Heart right ventricle (tissue), 12 donors: ENCODE results near the gene TNRC6B. TPM values are rescaled to one million over a fixed set of nuclear protein-coding genes. Genes with fewer than 3 reads are reported as not detected.

Source experiments
- polyA plus RNA-seq, 2 donors: library from polyadenylated mRNA; stranded (reverse); fragments of 200-250 nt; gene quantifications; one replicate each; pipeline ENCODE4 v1.2.3, GENCODE V29; 2013
- total RNA-seq, 10 donors: library from RNA; stranded (reverse); fragmentation: NEBNext Ultra II Directional in 3 of 10; extraction: Animal tissue kit (Norgen Biotek cat#: 25700) in 3 of 10; gene quantifications; one replicate each; pipeline versions ENCODE4 v1.2.1 to v1.2.4, GENCODE V29; 2021 to 2023
- donor health status: ischemic (EF 13 %, LVEDD 7.1; RV severe dilation, severe dysfunction).
- donor health status: healthy with polysubstance abuse.
- donor health status: DM: no; HTN: yes; CAD: no.
- donor health status: DM: no; HTN: no; CAD: no.
- donor health status: ischemic (EF 25% LVEDD 6.9; RV normal size, moderate dysfunction).
- donor health status: ischemic (EF 25% LVEDD 5.7; RV mildly dilated, moderate dysfunction).
- donor health status: healthy.
- donor health status: nonischemic (EF 11% LVEDD 7.7; RV severe dilation, severe dysfunction).
- donor health status: DM: yes; HTN: yes; CAD: no.
- donor health status: PGD.
- donor health status: ischemic (EF 29% LVEDD 5.4; RV normal size, mild dysfunction).
- donor health status: nonischemic (EF 23%, LVEDD 6.1; RV moderate dilation, normal function).

Gene TNRC6B
- total and polyA plus RNA-seq, 12 donors = 1.7 to 62.5 (median 53.9) TPM

Other genes starting within 250 kb of the TNRC6B start
- gene TMA7B, start 217.5 kb upstream of the TNRC6B start, total RNA-seq = not detected
- not detected for gene TMA7B, start 217.5 kb upstream of the TNRC6B start, polyA plus RNA-seq
- gene FAM83F, start 183.0 kb upstream of the TNRC6B start, total RNA-seq = 1 to 10 TPM; 1.3 to 9.7 (median 3.1) TPM
- 1 to 10 TPM; 1.1 to 1.2 TPM for gene FAM83F, start 183.0 kb upstream of the TNRC6B start, polyA plus RNA-seq
- 10 to 100 TPM; 45.9 to 65.5 (median 53.9) TPM for gene ADSL, start 168.6 kb downstream of the TNRC6B start, total RNA-seq
- 100 to 1,000 TPM in 1 of 2 donors, 10 to 100 TPM in 1; 29.3 to 101 TPM for gene ADSL, start 168.6 kb downstream of the TNRC6B start, polyA plus RNA-seq
- 10 to 100 TPM; 26.4 to 43.6 (median 31.6) TPM for gene SGSM3, start 192.7 kb downstream of the TNRC6B start, total RNA-seq
- gene SGSM3, start 192.7 kb downstream of the TNRC6B start, polyA plus RNA-seq = 10 to 100 TPM; 41.1 to 69.5 TPM